Adrenal gland (tissue), 12 donors: ENCODE measurements around the gene SGTB. TPM values are rescaled to one million over a fixed set of nuclear protein-coding genes. Genes with fewer than 3 reads are reported as not detected.

Experiments
- DNase-seq, 7 donors: peaks; one replicate each; pipeline ENCODE4 v3.0.0-alpha.2; 2019 to 2020
- H3K27ac ChIP-seq, 5 donors: fragments of 200-600 bp; sonication (generic) in 4 of 5; 1 replicate in 3 of 5; 2 replicates in 2 of 5; pipeline versions ENCODE4 v1.5.1 to v1.8.0; 2016 to 2020; ENCODE audit warnings: mild to moderate bottlenecking in 1 of 5
- H3K27me3 ChIP-seq: fragments of 200-600 bp; 2 replicates; pipeline ENCODE4 v1.8.0; 2021
- H3K36me3 ChIP-seq, 2 donors: fragments of 200-600 bp; replicated peaks in 1 of 2; 1 replicate in 1 of 2; 2 replicates in 1 of 2; pipeline versions ENCODE4 v1.5.1 to v1.8.0; 2018 to 2022
- H3K4me1 ChIP-seq, 2 donors: fragments of 200-600 bp; replicated peaks in 1 of 2; 1 replicate in 1 of 2; 2 replicates in 1 of 2; pipeline versions ENCODE4 v1.5.1 to v1.8.0; 2018 to 2021
- H3K4me3 ChIP-seq, 4 donors: fragments of 200-600 bp; sonication (generic) in 3 of 4; one replicate each; pipeline ENCODE4 v1.5.1; 2016 to 2018
- H3K9me3 ChIP-seq, 3 donors: fragments of 200-600 bp; sonication (generic) in 1 of 3; replicated peaks in 1 of 3; 1 replicate in 2 of 3; 2 replicates in 1 of 3; pipeline versions ENCODE4 v1.5.1 to v1.8.0; 2016 to 2021
- CTCF ChIP-seq, 6 experiments: fragments of 450-650 bp in 4 of 6; fragments of 200-600 bp in 2 of 6; sonication (generic) in 1 of 6; IDR thresholded peaks; 1 replicate in 5 of 6; 2 replicates in 1 of 6; pipeline versions ENCODE4 v1.5.1 to v1.8.0; 2016 to 2021; ENCODE audit warnings: antibody characterized with exemption in 6 of 6, mild to moderate bottlenecking in 2 of 6, moderate library complexity in 1 of 6
- POLR2A ChIP-seq, 2 donors: fragments of 450-650 bp; IDR thresholded peaks; one replicate each; pipeline ENCODE4 v1.6.1; 2017; ENCODE audit warnings: antibody characterized with exemption in 2 of 2, mild to moderate bottlenecking in 2 of 2, moderate library complexity in 1 of 2
- WGBS, 4 donors: extraction: QIAGEN DNeasy Blood & Tissue Kit in 2 of 4; methylation state at CpG; one replicate each; pipeline versions ENCODE4 v1.1.5 to v1.1.7; 2013 to 2017; 5-methylcytosine and 5-hydroxymethylcytosine counted together
- intact Hi-C, 2 donors: fragments of 100-400 bp; cut with DNase I; formaldehyde crosslinking; loops; one replicate each; pipeline versions ENCODE4 v1.14.1 to v1.15.0; 2022 to 2023
- polyA plus RNA-seq, 3 donors: library from polyadenylated mRNA; stranded (reverse); fragments of 200-250 nt in 2 of 3; fragments of 350-450 nt in 1 of 3; fragmentation: Illumina TruSeq in 1 of 3; extraction: RNeasy Lipid Tissue Mini Kit (QIAGEN cat#74804) in 1 of 3; gene quantifications; one replicate each; pipeline ENCODE4 v1.2.3, GENCODE V29; 2013 to 2014
- total RNA-seq, 9 donors: library from RNA; depleted of rRNA in 4 of 9; stranded (reverse); fragments of >200 nt in 4 of 9; fragments of 120-200 nt in 1 of 9; fragmentation: NEBNext Ultra II Directional in 1 of 9; extraction: Animal tissue kit (Norgen Biotek cat#: 25700) in 1 of 9; gene quantifications; one replicate each; pipeline versions ENCODE4 v1.1.0 to v1.2.4, GENCODE V29; 2013 to 2023
- donor health status: healthy with polysubstance abuse.
- donor health status: Bipolar disorder and iron deficiency.
- donor health status: DM: yes; HTN: yes; CAD: no.
- donor health status: DM: no; HTN: no; CAD: no.
- donor health status: DM: no; HTN: no; CAD: no.
- donor health status: DM: yes; HTN: yes; CAD: no.

Gene SGTB
- total and polyA plus RNA-seq, 12 donors, result 1.0 to 7.1 (median 4.1) TPM

GRCh38 chr5:65730910-65731309 is 9.0 kb upstream of the SGTB start:
- Histone ChIP-seq H3K4me1 (no peaks in the 10 kb centered on the region), H3K9me3 (no peaks in the 10 kb centered on the region), H3K4me3 (no peak overlapping the region), H3K36me3 (no peaks in the 10 kb centered on the region), H3K27me3 (no peaks in the 10 kb centered on the region), H3K27ac (no peak overlapping the region)
- DNase-seq, result peak in 1 of 7 donors; percentile 15
- intact Hi-C loops, result no loop called here
- 71 to 83% (median 82%) methylated on average over 2 of the region's 2 CpGs for WGBS, 4 donors
- no peak for TF ChIP-seq CTCF (IDR thresholded peaks at IDR 0.05)
- no peak for TF ChIP-seq POLR2A (IDR thresholded peaks at IDR 0.05)

GRCh38 chr5:65728218-65728617 is 6.3 kb upstream of the SGTB start:
- H3K27ac ChIP-seq, result no peak overlapping the region
- DNase-seq, result no peak
- no peaks in the 10 kb centered on the region for H3K4me1 ChIP-seq
- H3K27me3 ChIP-seq, result no peaks in the 10 kb centered on the region
- TF ChIP-seq CTCF (IDR thresholded peaks at IDR 0.05) (no peak), POLR2A (IDR thresholded peaks at IDR 0.05) (no peak)
- H3K9me3 ChIP-seq, result no peaks in the 10 kb centered on the region
- no peak overlapping the region for H3K4me3 ChIP-seq
- H3K36me3 ChIP-seq, result no peaks in the 10 kb centered on the region
- intact Hi-C loops, result no loop called here
- 90 to 100% (median 95%) methylated on average over 1 of the region's 1 CpG for WGBS, 4 donors

GRCh38 chr5:65727491-65728156 is 5.7 kb upstream of the SGTB start:
- Histone ChIP-seq H3K27me3 (no peaks in the 10 kb centered on the region), H3K36me3 (no peaks in the 10 kb centered on the region), H3K27ac (no peak overlapping the region), H3K9me3 (no peaks in the 10 kb centered on the region), H3K4me3 (no peak overlapping the region), H3K4me1 (peaks cover 0 to under 1% of the 10 kb centered on the region in 2 donors)
- intact Hi-C loops, result no loop called here
- no peak for TF ChIP-seq POLR2A (IDR thresholded peaks at IDR 0.05)
- no peak for TF ChIP-seq CTCF (IDR thresholded peaks at IDR 0.05)
- WGBS, 4 donors, result 79 to 88% (median 85%) methylated on average over 7 of the region's 7 CpGs
- DNase-seq, result no peak

- Histone ChIP-seq H3K4me1 (peaks cover 6 to 11% of the 10 kb centered on the region in 2 donors), H3K27ac (peak overlapping the region in 3 of 5 donors; percentile 63 to 71 (median 66)), H3K9me3 (no peaks in the 10 kb centered on the region), H3K4me3 (peak overlapping the region; percentile 7 to 90 (median 46)), H3K36me3 (no peaks in the 10 kb centered on the region), H3K27me3 (no peaks in the 10 kb centered on the region)
- TF ChIP-seq POLR2A (IDR thresholded peaks at IDR 0.05) (peak in 1 of 2 donors; percentile 3), CTCF (IDR thresholded peaks at IDR 0.05) (no peak)
- DNase-seq, result peak in 3 of 7 donors; percentile 13 to 24 (median 21)
- intact Hi-C loops, result no loop called here
- 8 to 10% (median 10%) methylated on average over 20 to 28 of the region's 28 CpGs for WGBS, 4 donors
Measured at GRCh38 chr5:65722575-65723403, 880 bp upstream of the SGTB start.
